ENCODE measurements around the gene MUCL3.

The MUCL3 gene

DNA sequence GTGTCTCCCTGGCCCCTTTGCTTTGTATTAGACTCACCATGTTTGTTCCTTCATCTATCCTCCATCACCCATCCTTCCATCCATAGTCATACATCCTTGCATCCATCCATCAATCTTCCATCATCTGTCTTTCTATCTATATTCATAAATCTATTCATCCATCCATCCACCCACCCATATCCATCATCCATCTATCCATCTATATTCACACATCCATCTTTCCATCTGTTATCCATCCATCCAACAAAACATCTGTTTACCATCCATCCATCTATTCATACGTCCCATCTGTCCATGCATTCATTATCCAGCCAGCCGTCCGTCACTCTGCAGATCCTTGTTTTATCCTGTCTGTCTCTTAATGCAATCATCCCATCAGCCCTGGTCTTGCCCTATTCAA lies 45.8 kb upstream of the MUCL3 start:
- no peak for DNase-seq (ENCODE audit: low read depth in 1 of 2, low spot score in 1 of 2)
- no peak overlapping the region for H3K4me3 ChIP-seq (replicated peaks; ENCODE audit: insufficient read depth, low read length)
- H3K27me3 ChIP-seq (ENCODE audit: insufficient read depth, poor library complexity, severe bottlenecking) = peaks cover 12% of the 10 kb centered on the region
- no peak overlapping the region for H3K27ac ChIP-seq (replicated peaks)
- TF ChIP-seq GABPA (IDR thresholded peaks at IDR 0.05; ENCODE audit: low read depth) = no peak
- TF ChIP-seq, protein P1, sequence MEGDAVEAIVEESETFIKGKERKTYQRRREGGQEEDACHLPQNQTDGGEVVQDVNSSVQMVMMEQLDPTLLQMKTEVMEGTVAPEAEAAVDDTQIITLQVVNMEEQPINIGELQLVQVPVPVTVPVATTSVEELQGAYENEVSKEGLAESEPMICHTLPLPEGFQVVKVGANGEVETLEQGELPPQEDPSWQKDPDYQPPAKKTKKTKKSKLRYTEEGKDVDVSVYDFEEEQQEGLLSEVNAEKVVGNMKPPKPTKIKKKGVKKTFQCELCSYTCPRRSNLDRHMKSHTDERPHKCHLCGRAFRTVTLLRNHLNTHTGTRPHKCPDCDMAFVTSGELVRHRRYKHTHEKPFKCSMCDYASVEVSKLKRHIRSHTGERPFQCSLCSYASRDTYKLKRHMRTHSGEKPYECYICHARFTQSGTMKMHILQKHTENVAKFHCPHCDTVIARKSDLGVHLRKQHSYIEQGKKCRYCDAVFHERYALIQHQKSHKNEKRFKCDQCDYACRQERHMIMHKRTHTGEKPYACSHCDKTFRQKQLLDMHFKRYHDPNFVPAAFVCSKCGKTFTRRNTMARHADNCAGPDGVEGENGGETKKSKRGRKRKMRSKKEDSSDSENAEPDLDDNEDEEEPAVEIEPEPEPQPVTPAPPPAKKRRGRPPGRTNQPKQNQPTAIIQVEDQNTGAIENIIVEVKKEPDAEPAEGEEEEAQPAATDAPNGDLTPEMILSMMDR (IDR thresholded peaks at IDR 0.05; ENCODE audit: insufficient read depth, low read length) = no peak
- no peak for TF ChIP-seq POLR2AphosphoS5 (IDR thresholded peaks at IDR 0.05; ENCODE audit: low read depth)
- TF ChIP-seq SPI1 (IDR thresholded peaks at IDR 0.05; ENCODE audit: borderline replicate concordance, low read depth) = no peak
- TF ChIP-seq, protein P2, sequence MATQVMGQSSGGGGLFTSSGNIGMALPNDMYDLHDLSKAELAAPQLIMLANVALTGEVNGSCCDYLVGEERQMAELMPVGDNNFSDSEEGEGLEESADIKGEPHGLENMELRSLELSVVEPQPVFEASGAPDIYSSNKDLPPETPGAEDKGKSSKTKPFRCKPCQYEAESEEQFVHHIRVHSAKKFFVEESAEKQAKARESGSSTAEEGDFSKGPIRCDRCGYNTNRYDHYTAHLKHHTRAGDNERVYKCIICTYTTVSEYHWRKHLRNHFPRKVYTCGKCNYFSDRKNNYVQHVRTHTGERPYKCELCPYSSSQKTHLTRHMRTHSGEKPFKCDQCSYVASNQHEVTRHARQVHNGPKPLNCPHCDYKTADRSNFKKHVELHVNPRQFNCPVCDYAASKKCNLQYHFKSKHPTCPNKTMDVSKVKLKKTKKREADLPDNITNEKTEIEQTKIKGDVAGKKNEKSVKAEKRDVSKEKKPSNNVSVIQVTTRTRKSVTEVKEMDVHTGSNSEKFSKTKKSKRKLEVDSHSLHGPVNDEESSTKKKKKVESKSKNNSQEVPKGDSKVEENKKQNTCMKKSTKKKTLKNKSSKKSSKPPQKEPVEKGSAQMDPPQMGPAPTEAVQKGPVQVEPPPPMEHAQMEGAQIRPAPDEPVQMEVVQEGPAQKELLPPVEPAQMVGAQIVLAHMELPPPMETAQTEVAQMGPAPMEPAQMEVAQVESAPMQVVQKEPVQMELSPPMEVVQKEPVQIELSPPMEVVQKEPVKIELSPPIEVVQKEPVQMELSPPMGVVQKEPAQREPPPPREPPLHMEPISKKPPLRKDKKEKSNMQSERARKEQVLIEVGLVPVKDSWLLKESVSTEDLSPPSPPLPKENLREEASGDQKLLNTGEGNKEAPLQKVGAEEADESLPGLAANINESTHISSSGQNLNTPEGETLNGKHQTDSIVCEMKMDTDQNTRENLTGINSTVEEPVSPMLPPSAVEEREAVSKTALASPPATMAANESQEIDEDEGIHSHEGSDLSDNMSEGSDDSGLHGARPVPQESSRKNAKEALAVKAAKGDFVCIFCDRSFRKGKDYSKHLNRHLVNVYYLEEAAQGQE (IDR thresholded peaks at IDR 0.05; ENCODE audit: insufficient replicate concordance, low read depth) = no peak

DNA sequence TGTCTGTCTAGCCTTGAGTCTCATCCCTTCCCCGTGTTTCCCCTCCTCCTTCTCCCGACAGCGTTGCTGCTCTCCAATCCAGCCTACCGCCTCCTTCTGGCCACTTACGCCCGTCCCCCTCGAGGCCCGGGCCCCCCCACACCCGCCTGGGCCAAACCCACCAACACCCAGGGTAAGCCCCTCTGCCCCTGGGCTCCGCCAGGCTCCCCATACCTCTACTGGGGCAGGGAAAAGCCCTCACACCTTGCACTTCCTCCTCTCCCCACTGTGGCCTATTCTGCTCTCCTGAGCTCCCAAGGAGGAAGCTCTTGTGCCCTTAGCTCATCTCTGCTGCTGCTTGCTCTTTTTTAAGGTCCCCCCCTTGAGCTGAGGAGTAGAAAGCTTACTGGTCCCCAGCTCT lies 45.4 kb upstream of the MUCL3 start:
- peaks cover 7% of the 10 kb centered on the region for H3K27me3 ChIP-seq (ENCODE audit: insufficient read depth, poor library complexity, severe bottlenecking)
- TF ChIP-seq, protein P2 (IDR thresholded peaks at IDR 0.05; ENCODE audit: insufficient replicate concordance, low read depth) = no peak
- TF ChIP-seq, protein P1 (IDR thresholded peaks at IDR 0.05; ENCODE audit: insufficient read depth, low read length) = no peak
- TF ChIP-seq POLR2AphosphoS5 (IDR thresholded peaks at IDR 0.05; ENCODE audit: low read depth) (no peak), SPI1 (IDR thresholded peaks at IDR 0.05; ENCODE audit: borderline replicate concordance, low read depth) (peak; percentile 58; the same call in 1 of the 2 replicates), GABPA (IDR thresholded peaks at IDR 0.05; ENCODE audit: low read depth) (no peak)
- H3K27ac ChIP-seq (replicated peaks) = no peak overlapping the region
- DNase-seq (ENCODE audit: low read depth in 1 of 2, low spot score in 1 of 2) = peak in 1 of 2 experiments; percentile 30
- no peak overlapping the region for H3K4me3 ChIP-seq (replicated peaks; ENCODE audit: insufficient read depth, low read length)

DNA sequence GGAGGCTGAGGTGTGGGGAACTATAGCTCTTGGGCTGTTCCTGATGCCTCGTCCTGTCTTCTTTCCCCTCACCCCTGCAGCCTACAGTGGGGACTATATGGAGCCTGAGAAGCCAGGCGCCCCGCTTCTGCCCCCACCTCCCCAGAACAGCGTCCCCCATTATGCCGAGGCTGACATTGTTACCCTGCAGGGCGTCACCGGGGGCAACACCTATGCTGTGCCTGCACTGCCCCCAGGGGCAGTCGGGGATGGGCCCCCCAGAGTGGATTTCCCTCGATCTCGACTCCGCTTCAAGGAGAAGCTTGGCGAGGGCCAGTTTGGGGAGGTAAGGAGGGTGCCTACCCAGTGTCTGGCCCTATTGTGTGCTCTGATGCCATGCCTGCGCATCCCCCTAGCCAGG lies 44.2 kb upstream of the MUCL3 start:
- Histone ChIP-seq H3K4me3 (replicated peaks; ENCODE audit: insufficient read depth, low read length) (no peak overlapping the region), H3K27ac (replicated peaks) (no peak overlapping the region), H3K27me3 (ENCODE audit: insufficient read depth, poor library complexity, severe bottlenecking) (peaks cover 7% of the 10 kb centered on the region)
- DNase-seq (ENCODE audit: low read depth in 1 of 2, low spot score in 1 of 2) = no peak
- TF ChIP-seq, protein P1 (IDR thresholded peaks at IDR 0.05; ENCODE audit: insufficient read depth, low read length) = no peak
- TF ChIP-seq, protein P2 (IDR thresholded peaks at IDR 0.05; ENCODE audit: insufficient replicate concordance, low read depth) = no peak

Data from HL-60 (cell line).